SK-N-SH treated with all-trans-retinoic acid at 6 μM for 48 hours (cell line): ENCODE measurements around the gene ZNF343.

Experiments used
- ARNTL ChIP-seq: fragments of 450-650 bp; formaldehyde crosslinking; IDR thresholded peaks from 2 replicates; pipeline ENCODE4 v1.5.0; 2020; ENCODE audit warnings: low read depth, mild to moderate bottlenecking, moderate library complexity, borderline replicate concordance
- CREB5 ChIP-seq: fragments of 250-450 bp; sonication (Bioruptor Pico); IDR thresholded peaks from 2 replicates; pipeline ENCODE4 v1.5.1; 2020; ENCODE audit warnings: low read depth, mild to moderate bottlenecking, moderate library complexity
- CSDC2 ChIP-seq: fragments of 250-450 bp; sonication (Bioruptor Pico); IDR thresholded peaks from 2 replicates; pipeline ENCODE4 v1.5.0; 2020; ENCODE audit warnings: mild to moderate bottlenecking, moderate library complexity
- OSR1 ChIP-seq: fragments of 250-450 bp; sonication (Bioruptor Pico); IDR thresholded peaks from 2 replicates; pipeline ENCODE4 v1.8.0; 2022; ENCODE audit warnings: moderate library complexity, mild to moderate bottlenecking, inconsistent platforms
- PATZ1 ChIP-seq: fragments of 250-450 bp; sonication (Bioruptor Pico); IDR thresholded peaks from 2 replicates; pipeline ENCODE4 v1.8.0; 2020; ENCODE audit warnings: mild to moderate bottlenecking, moderate library complexity, borderline replicate concordance
- POU6F1 ChIP-seq: fragments of 250-450 bp; sonication (Bioruptor Pico); IDR thresholded peaks from 2 replicates; pipeline ENCODE4 v1.8.0; 2021; ENCODE audit warnings: low read depth, mild to moderate bottlenecking, moderate library complexity, borderline replicate concordance
- TCF4 ChIP-seq: fragments of 250-450 bp; sonication (Bioruptor Pico); IDR thresholded peaks from 2 replicates; pipeline ENCODE4 v1.8.0; 2021; ENCODE audit warnings: mild to moderate bottlenecking, moderate library complexity, borderline replicate concordance
- ZFP3 ChIP-seq: fragments of 250-450 bp; sonication (Bioruptor Pico); IDR thresholded peaks from 2 replicates; pipeline ENCODE4 v1.5.0; 2020; ENCODE audit warnings: mild to moderate bottlenecking, moderate library complexity

- TF ChIP-seq CREB5 (no peak), ARNTL (CRISPR knock-in tag) (no peak), PATZ1 (CRISPR knock-in tag) (no peak), POU6F1 (CRISPR knock-in tag) (no peak), CSDC2 (no peak), OSR1 (CRISPR knock-in tag) (no peak), TCF4 (CRISPR knock-in tag) (no peak), ZFP3 (CRISPR knock-in tag) (no peak)
Observed at GRCh38 chr20:2451939-2452732, 56.6 kb downstream of the ZNF343 start.
